A549 (cell line): ENCODE measurements around the gene ZNF865. TPM values are rescaled to one million over a fixed set of nuclear protein-coding genes. Genes with fewer than 3 reads are reported as not detected.

ENCODE experiments used
- ATAC-seq, 2 experiments: fragments of 200-7000 bp in 1 of 2; fragments of >200 bp in 1 of 2; cut with Nextera tagmentation in 1 of 2; cut with Tn5 transposase in 1 of 2; 3 replicates each; pipeline versions ENCODE4 v1.8.0 to v1.9.1; 2018 to 2020; ENCODE audit warnings: mild to moderate bottlenecking in 1 of 2, moderate library complexity in 1 of 2
- CTCF ChIA-PET: fragments of 300-600 bp; sonication (Branson Sonifier 250); formaldehyde crosslinking; extraction: SDS; loops from one replicate; lab custom pipeline; 2021; ENCODE audit warnings: antibody characterized with exemption, inconsistent platforms; lab: Yijun Ruan, JAX
- POLR2A ChIA-PET: fragments of 350-600 bp; formaldehyde crosslinking; extraction: SDS; loops from one replicate; lab custom pipeline; 2021; ENCODE audit warnings: antibody characterized with exemption, inconsistent platforms; lab: Yijun Ruan, JAX
- DNase-seq, 2 experiments: peaks; one replicate each; pipeline versions ENCODE4 v3.0.0 to v3.0.0-alpha.2; 2011 to 2016; ENCODE audit warnings: low read depth in 1 of 2, low spot score in 1 of 2
- FAIRE-seq: peaks from 2 replicates; lab custom pipeline; 2011; peaks lifted over from hg19 to GRCh38; lab: Jason Lieb, UNC
- H3K27ac ChIP-seq, 2 experiments: fragments of >200 bp; sonication (Bioruptor Twin); formaldehyde crosslinking; 3 replicates each; pipeline ENCODE4 v1.5.1; 2016 to 2017
- H3K4me1 ChIP-seq: fragments of >200 bp; sonication (Bioruptor Twin); formaldehyde crosslinking; 3 replicates; pipeline ENCODE4 v1.6.1; 2016
- H3K4me2 ChIP-seq: fragments of >200 bp; sonication (Bioruptor Twin); formaldehyde crosslinking; 3 replicates; pipeline ENCODE4 v1.6.1; 2016
- H3K4me3 ChIP-seq: fragments of >200 bp; sonication (Bioruptor Twin); formaldehyde crosslinking; 3 replicates; pipeline ENCODE4 v1.5.1; 2016
- H3K9me3 ChIP-seq: fragments of >200 bp; sonication (Bioruptor Twin); formaldehyde crosslinking; 3 replicates; pipeline ENCODE4 v1.6.1; 2016
- BHLHE40 ChIP-seq: IDR thresholded peaks from 2 replicates; pipeline ENCODE4 v1.6.1; 2012; ENCODE audit warnings: low read depth, low read length, inconsistent platforms
- EHMT2 ChIP-seq: fragments of 200-600 bp; sonication (generic); IDR thresholded peaks from 2 replicates; pipeline ENCODE4 v1.6.1; 2016; ENCODE audit warnings: antibody characterized with exemption, low read depth, mild to moderate bottlenecking, moderate library complexity
- EP300 ChIP-seq, 2 experiments: fragments of >200 bp; sonication (Bioruptor Twin); formaldehyde crosslinking; IDR thresholded peaks; 2 replicates in 1 of 2; 3 replicates in 1 of 2; pipeline ENCODE4 v1.6.1; 2016 to 2017
- FOSB ChIP-seq: fragments of 250-450 bp; sonication (Bioruptor Pico); IDR thresholded peaks from 2 replicates; pipeline ENCODE4 v1.5.0; 2020; ENCODE audit warnings: mild to moderate bottlenecking, moderate library complexity
- FOSL2 ChIP-seq, 2 experiments: fragments of 450-650 bp in 1 of 2; fragments of >200 bp in 1 of 2; sonication (Bioruptor Twin) in 1 of 2; formaldehyde crosslinking; IDR thresholded peaks; 2 replicates each; pipeline versions ENCODE4 v1.5.0 to v1.6.1; 2016 to 2020; ENCODE audit warnings: mild to moderate bottlenecking in 1 of 2, moderate library complexity in 1 of 2
- FOXS1 ChIP-seq: fragments of 250-450 bp; sonication (Bioruptor Pico); IDR thresholded peaks from 2 replicates; pipeline ENCODE4 v1.5.0; 2020; ENCODE audit warnings: mild to moderate bottlenecking, moderate library complexity
- HOXA7 ChIP-seq: fragments of 250-450 bp; sonication (Bioruptor Pico); IDR thresholded peaks from 2 replicates; pipeline ENCODE4 v1.5.0; 2020; ENCODE audit warnings: mild to moderate bottlenecking, moderate library complexity
- HOXB13 ChIP-seq: fragments of 250-450 bp; sonication (Bioruptor Pico); IDR thresholded peaks from 2 replicates; pipeline ENCODE4 v1.5.0; 2020; ENCODE audit warnings: low read depth, mild to moderate bottlenecking, moderate library complexity
- HOXB5 ChIP-seq: fragments of 250-450 bp; sonication (Bioruptor Pico); IDR thresholded peaks from 2 replicates; pipeline ENCODE4 v1.5.0; 2020; ENCODE audit warnings: mild to moderate bottlenecking, moderate library complexity
- JUNB ChIP-seq: fragments of >200 bp; sonication (Bioruptor Twin); formaldehyde crosslinking; IDR thresholded peaks from 2 replicates; pipeline ENCODE4 v1.6.1; 2016
- MAX ChIP-seq: IDR thresholded peaks from 2 replicates; pipeline ENCODE4 v1.6.1; 2012
- NPAS2 ChIP-seq: fragments of 250-450 bp; sonication (Bioruptor Pico); IDR thresholded peaks from 2 replicates; pipeline ENCODE4 v1.8.0; 2022; ENCODE audit warnings: mild to moderate bottlenecking, moderate library complexity, borderline replicate concordance
- NR3C1 ChIP-seq: fragments of >200 bp; sonication (Bioruptor Twin); formaldehyde crosslinking; IDR thresholded peaks from 3 replicates; pipeline ENCODE4 v1.6.1; 2017
- PBX3 ChIP-seq: IDR thresholded peaks from 2 replicates; pipeline ENCODE4 v1.6.1; 2012
- PHF8 ChIP-seq: fragments of 200-600 bp; sonication (generic); IDR thresholded peaks from 2 replicates; pipeline ENCODE4 v1.6.1; 2016; ENCODE audit warnings: low read depth, mild to moderate bottlenecking, antibody characterized with exemption, moderate library complexity, borderline replicate concordance
- RFX5 ChIP-seq: fragments of 450-650 bp; IDR thresholded peaks from 2 replicates; pipeline ENCODE4 v1.7.1; 2014; ENCODE audit warnings: antibody characterized with exemption, mild to moderate bottlenecking, moderate library complexity
- TFCP2L1 ChIP-seq: fragments of 250-450 bp; sonication (Bioruptor Pico); IDR thresholded peaks from 2 replicates; pipeline ENCODE4 v1.5.0; 2021; ENCODE audit warnings: mild to moderate bottlenecking
- ZC3H11A ChIP-seq: fragments of 450-650 bp; IDR thresholded peaks from 2 replicates; pipeline ENCODE4 v1.6.1; 2014; ENCODE audit warnings: antibody characterized with exemption, mild to moderate bottlenecking
- ZNF302 ChIP-seq: fragments of 250-450 bp; sonication (Bioruptor Pico); IDR thresholded peaks from 2 replicates; pipeline ENCODE4 v1.9.0; 2021; ENCODE audit warnings: inconsistent platforms, mild to moderate bottlenecking, moderate library complexity
- ZSCAN20 ChIP-seq: fragments of 250-450 bp; sonication (Bioruptor Pico); IDR thresholded peaks from 2 replicates; pipeline ENCODE4 v1.8.0; 2022; ENCODE audit warnings: mild to moderate bottlenecking, moderate library complexity
- WGBS: methylation state at CpG from one replicate; pipeline ENCODE4 v1.1.6; 2017; ENCODE audit errors: missing lambda C conversion rate; 5-methylcytosine and 5-hydroxymethylcytosine counted together
- polyA plus RNA-seq, 4 experiments: library from polyadenylated mRNA; depleted of rRNA in 3 of 4; stranded (reverse); fragments of >200 nt; fragmentation: RNase III in 1 of 4; extraction: RNeasy Plus Mini Kit Qiagen cat#74134 plus additional on column Dnase treatment in 1 of 4; gene quantifications; 2 replicates in 3 of 4; 3 replicates in 1 of 4; pipeline ENCODE4 v1.2.3, GENCODE V29; 2011 to 2017
- TF ChIP-seq, protein P1 (sequence below): fragments of >200 bp; sonication (Bioruptor Twin); formaldehyde crosslinking; IDR thresholded peaks from 2 replicates; pipeline ENCODE4 v1.6.1; 2016
- TF ChIP-seq, protein P2 (sequence below): fragments of 200-600 bp; sonication (generic); IDR thresholded peaks from 2 replicates; pipeline ENCODE4 v1.6.1; 2016; ENCODE audit warnings: antibody characterized with exemption, mild to moderate bottlenecking, moderate library complexity

The ZNF865 gene
- polyA plus RNA-seq, 2 of the 4 experiments (the other 2 are of a cell fraction) = 2.1 to 7.9 TPM

- TF ChIP-seq BHLHE40 = no peak
- no peak for TF ChIP-seq HOXB13 (CRISPR knock-in tag)
- TF ChIP-seq MAX = no peak
- no peak for TF ChIP-seq NPAS2 (CRISPR knock-in tag)
- TF ChIP-seq, protein P1, sequence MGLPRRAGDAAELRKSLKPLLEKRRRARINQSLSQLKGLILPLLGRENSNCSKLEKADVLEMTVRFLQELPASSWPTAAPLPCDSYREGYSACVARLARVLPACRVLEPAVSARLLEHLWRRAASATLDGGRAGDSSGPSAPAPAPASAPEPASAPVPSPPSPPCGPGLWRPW = no peak
- TF ChIP-seq ZC3H11A = no peak
- TF ChIP-seq ZSCAN20 (CRISPR knock-in tag) = no peak
- TF ChIP-seq FOSL2 (IDR thresholded peaks at IDR 0.05) = no peak
- TF ChIP-seq FOSL2 (CRISPR knock-in tag; IDR thresholded peaks at IDR 0.05) = no peak
- no peak for TF ChIP-seq FOSB
- no peak for TF ChIP-seq FOXS1 (CRISPR knock-in tag)
- no peak for TF ChIP-seq EP300 (IDR thresholded peaks at IDR 0.05)
- TF ChIP-seq NR3C1 = no peak
- CTCF ChIA-PET = interaction anchor here (1.2 to 1.8 kb wide), 3 partner anchors 14 to 85 kb away, joined by 3 to 8 read pairs (median 6); no protein-coding TSS in a partner anchor
- POLR2A ChIA-PET = interaction anchor here (2.0 kb wide), 1 partner anchor 9 kb away, joined by 6 read pairs; the partner anchor contains the start of gene FIZ1
These were observed 15.3 kb upstream of the ZNF865 start for GRCh38 chr19:55590109-55590508.

GRCh38 chr19:55590617-55591016, 14.8 kb upstream of the ZNF865 start:
- H3K4me2 ChIP-seq = no peak overlapping the region
- 64% methylated on average over 10 of the region's 10 CpGs for WGBS
- H3K4me3 ChIP-seq = no peak overlapping the region
- H3K4me1 ChIP-seq = peaks cover 13% of the 10 kb centered on the region
- H3K9me3 ChIP-seq = no peaks in the 10 kb centered on the region
- DNase-seq = peak in 1 of 2 experiments; percentile 56
- no peak for FAIRE-seq
- POLR2A ChIA-PET = interaction anchor here (2.0 kb wide), 1 partner anchor 8 kb away, joined by 6 read pairs; the partner anchor contains the start of gene FIZ1
- peak; percentile 22 to 37; a peak in 3 of 6 replicates for ATAC-seq
- TF ChIP-seq HOXA7 (CRISPR knock-in tag) = no peak
- TF ChIP-seq ZNF302 = no peak
- no peak for TF ChIP-seq PBX3
- TF ChIP-seq HOXB5 (CRISPR knock-in tag) = no peak
- no peak for TF ChIP-seq FOSL2 (IDR thresholded peaks at IDR 0.05)
- TF ChIP-seq FOSL2 (CRISPR knock-in tag; IDR thresholded peaks at IDR 0.05) = no peak
- TF ChIP-seq JUNB = no peak
- TF ChIP-seq, protein P2, sequence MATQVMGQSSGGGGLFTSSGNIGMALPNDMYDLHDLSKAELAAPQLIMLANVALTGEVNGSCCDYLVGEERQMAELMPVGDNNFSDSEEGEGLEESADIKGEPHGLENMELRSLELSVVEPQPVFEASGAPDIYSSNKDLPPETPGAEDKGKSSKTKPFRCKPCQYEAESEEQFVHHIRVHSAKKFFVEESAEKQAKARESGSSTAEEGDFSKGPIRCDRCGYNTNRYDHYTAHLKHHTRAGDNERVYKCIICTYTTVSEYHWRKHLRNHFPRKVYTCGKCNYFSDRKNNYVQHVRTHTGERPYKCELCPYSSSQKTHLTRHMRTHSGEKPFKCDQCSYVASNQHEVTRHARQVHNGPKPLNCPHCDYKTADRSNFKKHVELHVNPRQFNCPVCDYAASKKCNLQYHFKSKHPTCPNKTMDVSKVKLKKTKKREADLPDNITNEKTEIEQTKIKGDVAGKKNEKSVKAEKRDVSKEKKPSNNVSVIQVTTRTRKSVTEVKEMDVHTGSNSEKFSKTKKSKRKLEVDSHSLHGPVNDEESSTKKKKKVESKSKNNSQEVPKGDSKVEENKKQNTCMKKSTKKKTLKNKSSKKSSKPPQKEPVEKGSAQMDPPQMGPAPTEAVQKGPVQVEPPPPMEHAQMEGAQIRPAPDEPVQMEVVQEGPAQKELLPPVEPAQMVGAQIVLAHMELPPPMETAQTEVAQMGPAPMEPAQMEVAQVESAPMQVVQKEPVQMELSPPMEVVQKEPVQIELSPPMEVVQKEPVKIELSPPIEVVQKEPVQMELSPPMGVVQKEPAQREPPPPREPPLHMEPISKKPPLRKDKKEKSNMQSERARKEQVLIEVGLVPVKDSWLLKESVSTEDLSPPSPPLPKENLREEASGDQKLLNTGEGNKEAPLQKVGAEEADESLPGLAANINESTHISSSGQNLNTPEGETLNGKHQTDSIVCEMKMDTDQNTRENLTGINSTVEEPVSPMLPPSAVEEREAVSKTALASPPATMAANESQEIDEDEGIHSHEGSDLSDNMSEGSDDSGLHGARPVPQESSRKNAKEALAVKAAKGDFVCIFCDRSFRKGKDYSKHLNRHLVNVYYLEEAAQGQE = no peak
- TF ChIP-seq FOSB = no peak
- TF ChIP-seq NR3C1 = no peak
- no peak for TF ChIP-seq ZSCAN20 (CRISPR knock-in tag)
- TF ChIP-seq RFX5 = no peak
- no peak for TF ChIP-seq EHMT2
- no peak for TF ChIP-seq TFCP2L1 (CRISPR knock-in tag)
- TF ChIP-seq HOXB13 (CRISPR knock-in tag) = no peak
- no peak for TF ChIP-seq PHF8
- TF ChIP-seq, all 56 proteins: peak for 0
- H3K27ac ChIP-seq = no peak overlapping the region
- CTCF ChIA-PET = interaction anchor here (1.0 to 1.8 kb wide), 3 partner anchors 8 to 16 kb away, joined by 3 to 8 read pairs (median 6); partner anchors contain the start of gene FIZ1

More at GRCh38 chr19:55590109-55590508, 15.3 kb upstream of the ZNF865 start:
- H3K4me1 ChIP-seq = peaks cover 16% of the 10 kb centered on the region
- H3K9me3 ChIP-seq = no peaks in the 10 kb centered on the region
- no peak overlapping the region for H3K27ac ChIP-seq
- ATAC-seq = no peak
- peak; percentile 39 for FAIRE-seq
- H3K4me3 ChIP-seq = no peak overlapping the region
- no peak for DNase-seq
- 58% methylated on average over 7 of the region's 7 CpGs for whole genome bisulfite sequencing
- no peak overlapping the region for H3K4me2 ChIP-seq
